ENCODE measurements around the gene GSTT2B.

GRCh38 chr22:23908587-23909205 is 52.3 kb downstream of the GSTT2B start:
- TF ChIP-seq CTCF (IDR thresholded peaks at IDR 0.05; ENCODE audit: insufficient read depth, low read depth, low read length) (no peak), EZH2 (IDR thresholded peaks at IDR 0.05; ENCODE audit: insufficient read depth, low read length) (no peak)
